B cell (primary cell): ENCODE measurements around the gene MYO1H. TPM values are rescaled to one million over a fixed set of nuclear protein-coding genes. Genes with fewer than 3 reads are reported as not detected.

Experiments used
- ATAC-seq: fragments of 200-7000 bp; cut with Tn5 transposase; one replicate; pipeline ENCODE4 v1.10.0; 2021; ENCODE audit warnings: low read depth, mild to moderate bottlenecking, moderate number of reproducible peaks, moderate library complexity
- CTCF ChIA-PET: fragments of 350-600 bp; sonication (Branson Sonifier 250); formaldehyde crosslinking; loops from one replicate; lab custom pipeline; 2021; ENCODE audit warnings: antibody characterized with exemption, inconsistent platforms; lab: Charles Lee
- POLR2A ChIA-PET: fragments of 350-600 bp; sonication (Branson Sonifier 250); formaldehyde crosslinking; loops from one replicate; lab custom pipeline; 2021; ENCODE audit warnings: antibody characterized with exemption; lab: Charles Lee
- DNase-seq: peaks from one replicate; pipeline ENCODE4 v3.0.0; 2013
- H2AFZ ChIP-seq: 2 replicates; pipeline ENCODE4 v1.6.1; 2012; ENCODE audit warnings: mild to moderate bottlenecking, low read depth, low read length; ENCODE audit not compliant: insufficient read depth, poor library complexity, severe bottlenecking
- H3K27ac ChIP-seq, 2 donors: 1 replicate in 1 of 2; 2 replicates in 1 of 2; pipeline ENCODE4 v1.5.1; 2012 to 2013; ENCODE audit warnings: low read length in 2 of 2, mild to moderate bottlenecking in 2 of 2, moderate library complexity in 1 of 2
- H3K27me3 ChIP-seq, 4 experiments: fragments of 200-600 bp in 1 of 4; sonication (generic) in 1 of 4; replicated peaks in 1 of 4; 1 replicate in 2 of 4; 2 replicates in 2 of 4; pipeline versions ENCODE4 v1.6.1 to v1.7.0; 2013 to 2016; ENCODE audit warnings: low read length in 3 of 4, mild to moderate bottlenecking in 2 of 4, mixed read lengths in 1 of 4, moderate library complexity in 1 of 4; ENCODE audit not compliant: insufficient read depth in 4 of 4, control insufficient read depth in 3 of 4; ENCODE audit errors: control extremely low read depth in 1 of 4
- H3K36me3 ChIP-seq, 2 experiments: replicated peaks in 1 of 2; 1 replicate in 1 of 2; 2 replicates in 1 of 2; pipeline versions ENCODE4 v1.6.1 to v1.7.1; 2013; ENCODE audit warnings: low read length in 1 of 2; ENCODE audit not compliant: insufficient read depth in 2 of 2, control insufficient read depth in 1 of 2; ENCODE audit errors: control extremely low read depth in 1 of 2, extremely low read depth in 1 of 2
- H3K4me1 ChIP-seq, 2 donors: fragments of 200-600 bp in 1 of 2; sonication (generic) in 1 of 2; 1 replicate in 1 of 2; 2 replicates in 1 of 2; pipeline versions ENCODE4 v1.5.1 to v1.6.1; 2013 to 2017; ENCODE audit warnings: low read length in 2 of 2; ENCODE audit not compliant: control insufficient read depth in 2 of 2, insufficient read depth in 2 of 2
- H3K4me2 ChIP-seq: replicated peaks from 2 replicates; pipeline ENCODE3; 2012; ENCODE audit warnings: mild to moderate bottlenecking, low read depth, low read length; ENCODE audit not compliant: poor library complexity, severe bottlenecking
- H3K4me3 ChIP-seq, 5 experiments: fragments of 200-600 bp in 1 of 5; sonication (generic) in 1 of 5; 1 replicate in 3 of 5; 2 replicates in 2 of 5; pipeline versions ENCODE4 v1.5.1 to v1.7.0; 2011 to 2016; ENCODE audit warnings: low read length in 4 of 5, mild to moderate bottlenecking in 4 of 5, low read depth in 2 of 5, control low read depth in 1 of 5, moderate library complexity in 1 of 5; ENCODE audit not compliant: insufficient read depth in 1 of 5; ENCODE audit errors: control extremely low read depth in 1 of 5, extremely low read depth in 1 of 5
- H3K79me2 ChIP-seq: fragments of 200-600 bp; sonication (generic); one replicate; pipeline ENCODE4 v1.6.0; 2016; ENCODE audit warnings: low read length; ENCODE audit not compliant: control insufficient read depth, insufficient read depth
- H3K9ac ChIP-seq: fragments of 200-600 bp; sonication (generic); 2 replicates; pipeline ENCODE4 v1.6.1; 2017; ENCODE audit warnings: mild to moderate bottlenecking, low read length, moderate library complexity
- H3K9me3 ChIP-seq, 3 donors: one replicate each; pipeline versions ENCODE4 v1.6.1 to v1.7.1; 2013; ENCODE audit warnings: low read length in 2 of 3; ENCODE audit not compliant: control insufficient read depth in 2 of 3, insufficient read depth in 1 of 3; ENCODE audit errors: control extremely low read depth in 1 of 3
- H4K20me1 ChIP-seq: 2 replicates; pipeline ENCODE4 v1.6.0; 2012; ENCODE audit warnings: mild to moderate bottlenecking, low read length; ENCODE audit not compliant: insufficient read depth, control insufficient read depth, poor library complexity, severe bottlenecking
- H3K27ac Mint-ChIP-seq: one replicate; pipeline ENCODE4 v1.8.0; 2021; ENCODE audit warnings: mixed read lengths
- H3K27me3 Mint-ChIP-seq: one replicate; pipeline ENCODE4 v1.8.0; 2021; ENCODE audit warnings: mixed read lengths
- H3K4me1 Mint-ChIP-seq: one replicate; pipeline ENCODE4 v1.8.0; 2021; ENCODE audit warnings: mixed read lengths
- H3K4me3 Mint-ChIP-seq: one replicate; pipeline ENCODE4 v1.8.0; 2021; ENCODE audit warnings: mixed read lengths
- H3K9me3 Mint-ChIP-seq: one replicate; pipeline ENCODE4 v1.8.0; 2022; ENCODE audit warnings: mixed read lengths; ENCODE audit not compliant: insufficient read depth
- EZH2 ChIP-seq: IDR thresholded peaks from 2 replicates; pipeline ENCODE4 v1.6.1; 2012; ENCODE audit warnings: borderline replicate concordance, low read depth, mild to moderate bottlenecking, moderate library complexity, low read length; ENCODE audit not compliant: insufficient read depth, poor library complexity, severe bottlenecking
- WGBS: methylation state at CpG from one replicate; pipeline ENCODE4 v1.1.5; 2013; ENCODE audit warnings: missing lambda C conversion rate; ENCODE audit not compliant: insufficient coverage; 5-methylcytosine and 5-hydroxymethylcytosine counted together
- intact Hi-C: fragments of 100-400 bp; cut with micrococcal nuclease; formaldehyde crosslinking; loops from one replicate; pipeline ENCODE4 v1.10.0; 2022
- polyA plus RNA-seq: library from polyadenylated mRNA; depleted of rRNA; stranded (reverse); fragments of >200 nt; gene quantifications from 2 replicates; pipeline ENCODE4 v1.2.3, GENCODE V29; 2012
- total RNA-seq, 2 donors: library from RNA; stranded (reverse); fragments of 120-200 nt in 1 of 2; gene quantifications; 1 replicate in 1 of 2; 2 replicates in 1 of 2; pipeline versions ENCODE4 v1.2.3 to v1.2.4, GENCODE V29; 2013 to 2022
- TF ChIP-seq, protein P1 (sequence below): fragments of 200-600 bp; IDR thresholded peaks from one replicate; pipeline ENCODE4 v1.8.0; 2022; ENCODE audit warnings: antibody characterized with exemption, mild to moderate bottlenecking

Gene MYO1H
- total and polyA plus RNA-seq, 2 donors (not counting 1 experiment from before 2014, with no cell fraction given), result not detected

GRCh38 chr12:109378569-109378968, 30.9 kb downstream of the MYO1H start:
- Mint-ChIP-seq H3K4me1 (no peaks in the 10 kb centered on the region), H3K9me3 (no peaks in the 10 kb centered on the region), H3K27me3 (peaks cover 38% of the 10 kb centered on the region), H3K27ac (no peak overlapping the region), H3K4me3 (no peak overlapping the region)
- H3K4me3 ChIP-seq, result no peak overlapping the region
- no peaks in the 10 kb centered on the region for H3K79me2 ChIP-seq
- no CpG with 5 or more reads among the region's 5 CpGs for WGBS
- H3K4me1 ChIP-seq, result no peaks in the 10 kb centered on the region
- TF ChIP-seq, protein P1, sequence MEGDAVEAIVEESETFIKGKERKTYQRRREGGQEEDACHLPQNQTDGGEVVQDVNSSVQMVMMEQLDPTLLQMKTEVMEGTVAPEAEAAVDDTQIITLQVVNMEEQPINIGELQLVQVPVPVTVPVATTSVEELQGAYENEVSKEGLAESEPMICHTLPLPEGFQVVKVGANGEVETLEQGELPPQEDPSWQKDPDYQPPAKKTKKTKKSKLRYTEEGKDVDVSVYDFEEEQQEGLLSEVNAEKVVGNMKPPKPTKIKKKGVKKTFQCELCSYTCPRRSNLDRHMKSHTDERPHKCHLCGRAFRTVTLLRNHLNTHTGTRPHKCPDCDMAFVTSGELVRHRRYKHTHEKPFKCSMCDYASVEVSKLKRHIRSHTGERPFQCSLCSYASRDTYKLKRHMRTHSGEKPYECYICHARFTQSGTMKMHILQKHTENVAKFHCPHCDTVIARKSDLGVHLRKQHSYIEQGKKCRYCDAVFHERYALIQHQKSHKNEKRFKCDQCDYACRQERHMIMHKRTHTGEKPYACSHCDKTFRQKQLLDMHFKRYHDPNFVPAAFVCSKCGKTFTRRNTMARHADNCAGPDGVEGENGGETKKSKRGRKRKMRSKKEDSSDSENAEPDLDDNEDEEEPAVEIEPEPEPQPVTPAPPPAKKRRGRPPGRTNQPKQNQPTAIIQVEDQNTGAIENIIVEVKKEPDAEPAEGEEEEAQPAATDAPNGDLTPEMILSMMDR, result no peak
- no peak for TF ChIP-seq EZH2
- ChIA-PET POLR2A (no interaction called here), CTCF (interaction anchor here (1.1 to 1.3 kb wide), 2 partner anchors 15 kb away, joined by 3 read pairs; no protein-coding TSS in a partner anchor)
- peaks cover 0 to 18% (median 4%) of the 10 kb centered on the region in 4 experiments for H3K27me3 ChIP-seq
- H3K4me2 ChIP-seq, result no peak overlapping the region
- H3K27ac ChIP-seq, result no peak overlapping the region
- DNase-seq, result no peak
- H2AFZ ChIP-seq, result no peak overlapping the region
- no peaks in the 10 kb centered on the region for H4K20me1 ChIP-seq
- no peak overlapping the region for H3K9ac ChIP-seq
- intact Hi-C loops, result no loop called here
- H3K9me3 ChIP-seq, result no peaks in the 10 kb centered on the region
- H3K36me3 ChIP-seq, result no peaks in the 10 kb centered on the region
- no peak for ATAC-seq

DNA sequence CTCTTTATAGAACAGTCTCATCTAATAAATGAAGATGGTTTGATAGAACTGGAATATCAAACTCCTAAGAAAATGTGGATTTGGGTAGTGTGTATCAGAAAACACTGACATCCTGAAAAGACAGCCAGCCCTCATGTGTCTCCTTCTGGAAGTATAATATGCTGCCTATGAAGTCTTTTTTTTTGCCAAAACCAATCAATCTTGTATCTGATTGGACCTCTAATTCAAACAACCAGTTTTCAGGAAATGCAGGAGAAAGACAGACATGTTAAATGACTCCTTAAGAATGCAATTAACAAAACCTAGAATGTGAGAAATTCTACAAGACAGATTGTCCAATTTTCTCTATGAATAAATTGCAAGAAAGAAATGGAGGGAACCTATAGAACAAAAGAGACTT, 34.3 kb downstream of the MYO1H start:
- intact Hi-C loops, result no loop called here
- Histone ChIP-seq H3K4me1 (no peaks in the 10 kb centered on the region), H3K9ac (no peak overlapping the region), H3K27ac (no peak overlapping the region), H3K9me3 (no peaks in the 10 kb centered on the region), H3K27me3 (peaks cover 0 to 13% (median 2%) of the 10 kb centered on the region in 4 experiments), H4K20me1 (no peaks in the 10 kb centered on the region), H3K4me3 (no peak overlapping the region), H3K36me3 (no peaks in the 10 kb centered on the region), H2AFZ (no peak overlapping the region), H3K4me2 (no peak overlapping the region), H3K79me2 (no peaks in the 10 kb centered on the region)
- DNase-seq (no peak), ATAC-seq (no peak)
- Mint-ChIP-seq H3K9me3 (no peaks in the 10 kb centered on the region), H3K27me3 (peaks cover 31% of the 10 kb centered on the region), H3K4me1 (no peaks in the 10 kb centered on the region), H3K27ac (no peak overlapping the region), H3K4me3 (no peak overlapping the region)
- ChIA-PET CTCF (interaction anchor here (1.0 kb wide), 1 partner anchor 13 kb away, joined by 4 read pairs; no protein-coding TSS in a partner anchor), POLR2A (no interaction called here)
- TF ChIP-seq, protein P1, result no peak
- no peak for TF ChIP-seq EZH2
